NCI-H1930 (cell line): ENCODE results near the gene HSD17B12.

Source experiments
- DNase-seq, 2 experiments: peaks; one replicate each; lab custom pipeline; 2025; lab: John Stamatoyannopoulos, UW

HSD17B12 gene

DNA sequence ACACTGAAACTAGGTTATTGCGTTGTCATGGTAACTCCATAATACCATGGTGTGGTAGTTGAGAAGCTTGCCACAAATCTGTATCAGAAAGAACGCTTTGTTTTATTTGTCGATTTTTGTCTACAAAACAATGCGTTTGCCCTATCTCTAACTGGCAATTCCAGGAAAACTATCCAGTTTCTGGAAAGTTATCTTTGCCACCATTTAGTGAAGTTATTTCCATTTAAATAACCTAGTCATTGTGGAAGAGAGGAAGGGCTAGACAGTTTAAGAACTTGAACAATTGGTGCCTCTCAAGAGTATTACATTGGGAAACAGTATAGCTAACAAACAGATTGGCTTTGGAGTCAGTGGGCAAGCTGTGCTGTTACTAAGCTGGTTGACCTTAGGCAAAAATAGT, 7.9 kb downstream of the HSD17B12 start:
- no peak for DNase-seq

DNA sequence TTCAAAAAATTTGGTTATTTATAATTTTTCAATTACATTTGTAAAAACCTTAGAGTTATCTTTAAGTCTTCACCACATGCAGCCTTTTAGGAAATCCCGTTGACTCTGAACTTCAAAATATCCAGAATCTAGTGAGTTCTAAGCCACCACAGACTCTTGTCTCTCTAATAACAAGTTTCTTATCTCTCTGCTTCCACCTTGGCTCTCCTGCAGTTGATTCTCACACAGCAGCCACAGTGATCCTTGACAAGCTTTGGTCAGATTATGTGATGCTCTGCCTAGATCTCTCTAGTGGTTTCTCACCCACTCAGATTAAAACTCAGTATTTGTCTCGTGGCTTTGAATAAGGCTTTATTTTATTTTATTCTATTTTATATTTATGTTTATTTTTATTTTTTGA, 8.6 kb downstream of the HSD17B12 start:
- no peak for DNase-seq

DNA sequence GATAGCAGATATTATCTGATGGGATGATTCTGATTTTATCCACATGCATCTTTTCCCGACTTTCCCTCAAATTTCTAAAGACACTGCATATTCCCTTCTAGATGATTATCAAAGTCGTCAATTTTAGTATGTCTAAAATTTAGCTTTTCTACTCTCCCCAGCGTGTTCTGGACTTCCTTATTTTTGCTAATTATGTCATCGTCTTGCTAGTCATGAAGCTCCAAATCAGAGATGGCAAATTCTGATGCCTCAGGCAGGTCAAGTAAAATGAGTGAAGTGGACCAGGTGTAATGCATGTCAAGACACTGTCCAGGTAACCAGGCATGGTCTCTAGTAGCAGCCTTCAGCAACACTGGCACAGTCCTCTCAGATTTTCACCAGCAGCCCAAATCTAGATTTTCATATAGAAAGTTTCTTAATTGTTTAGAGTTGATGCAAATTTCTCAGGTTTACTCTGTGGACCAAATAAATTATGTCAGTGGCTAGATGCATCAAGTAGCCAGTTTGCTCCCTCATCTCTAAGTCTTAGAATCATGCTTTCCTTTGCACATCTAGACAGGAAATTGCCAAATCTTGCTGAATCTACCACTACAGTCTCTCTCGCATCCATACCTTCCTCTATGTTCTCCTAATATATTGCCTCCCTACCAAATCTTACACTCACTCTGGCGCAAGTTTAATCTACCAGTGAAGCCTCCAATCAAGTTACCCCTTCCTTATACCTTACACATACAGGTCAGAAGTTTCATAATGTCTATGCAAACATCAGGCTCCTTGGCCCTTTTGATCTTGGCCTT, 10.6 kb downstream of the HSD17B12 start:
- no peak for DNase-seq

DNA sequence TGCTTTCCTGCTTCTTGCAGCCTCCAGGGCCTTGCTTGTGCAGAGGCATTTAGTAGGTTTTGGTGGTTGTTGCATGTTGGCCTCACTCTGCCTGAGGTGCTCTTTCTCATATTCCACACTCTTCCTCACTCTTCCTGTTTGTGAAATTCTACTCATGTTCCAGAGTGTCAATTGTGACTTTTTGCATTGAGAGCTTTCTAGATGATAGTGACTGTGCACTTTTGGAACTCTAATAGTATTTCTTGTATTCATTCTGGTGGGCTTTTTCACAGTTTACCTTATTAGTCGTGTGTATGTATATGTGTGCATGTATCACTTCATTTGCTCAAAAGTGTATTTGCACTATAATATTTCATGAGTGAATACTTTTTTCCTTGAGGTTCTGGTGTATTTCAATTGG, 11.3 kb downstream of the HSD17B12 start:
- no peak for DNase-seq

DNA sequence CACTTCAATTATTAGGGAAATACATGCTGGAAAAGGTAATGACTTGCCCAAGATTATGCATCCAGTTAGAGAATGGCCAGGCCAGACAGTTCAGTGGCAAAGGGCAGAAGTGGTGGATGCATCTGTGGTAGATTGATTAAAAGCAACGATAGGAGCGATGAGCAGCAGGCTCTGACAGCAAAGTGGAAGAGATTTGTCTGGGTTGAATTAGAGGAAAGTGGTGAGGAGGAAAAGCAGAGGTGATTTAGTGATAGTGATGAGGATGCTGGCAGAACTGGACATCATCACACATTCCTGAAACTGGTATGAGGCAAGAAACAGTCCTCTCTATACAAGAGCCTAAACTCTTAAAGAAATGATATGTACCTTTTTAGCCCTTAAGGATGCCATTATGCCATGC, 12.5 kb downstream of the HSD17B12 start:
- no peak for DNase-seq

DNA sequence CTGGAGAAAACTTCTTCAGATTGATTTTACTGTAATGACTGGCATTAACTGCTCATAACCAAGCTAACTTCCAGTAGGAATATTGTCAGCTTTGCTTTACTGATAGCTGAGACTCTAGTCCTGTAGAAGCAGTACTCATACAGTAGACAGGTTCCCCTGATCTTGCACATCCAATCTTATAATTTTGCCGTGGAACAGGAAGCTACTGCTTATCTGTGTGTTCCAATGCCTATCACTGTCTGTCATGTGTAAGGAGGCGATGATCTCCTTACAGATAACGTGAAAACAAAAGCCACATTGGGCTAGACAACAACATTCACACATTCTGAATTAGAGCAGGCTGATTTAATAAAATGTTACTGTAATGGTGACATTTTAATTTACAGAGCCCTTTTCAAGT, 13.2 kb downstream of the HSD17B12 start:
- no peak for DNase-seq

DNA sequence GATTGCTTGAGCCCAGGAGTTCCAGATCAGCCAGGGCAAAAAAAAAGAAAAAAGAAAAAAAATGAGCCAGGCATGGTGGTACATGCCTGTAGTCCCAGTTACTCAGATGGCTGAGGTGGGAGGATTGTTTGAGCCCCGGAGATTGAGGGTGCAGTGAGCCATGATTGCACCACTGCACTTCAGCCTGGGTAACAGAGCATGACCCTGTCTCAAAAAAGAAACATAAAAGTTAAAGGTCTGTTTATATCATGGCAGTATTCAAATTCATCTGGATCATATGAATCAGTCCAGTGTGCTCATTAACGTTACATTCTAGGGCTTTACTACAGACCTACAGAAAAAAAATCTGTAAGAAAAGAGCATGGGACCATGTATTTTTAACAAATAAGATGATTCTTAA, 13.9 kb downstream of the HSD17B12 start:
- no peak for DNase-seq

DNA sequence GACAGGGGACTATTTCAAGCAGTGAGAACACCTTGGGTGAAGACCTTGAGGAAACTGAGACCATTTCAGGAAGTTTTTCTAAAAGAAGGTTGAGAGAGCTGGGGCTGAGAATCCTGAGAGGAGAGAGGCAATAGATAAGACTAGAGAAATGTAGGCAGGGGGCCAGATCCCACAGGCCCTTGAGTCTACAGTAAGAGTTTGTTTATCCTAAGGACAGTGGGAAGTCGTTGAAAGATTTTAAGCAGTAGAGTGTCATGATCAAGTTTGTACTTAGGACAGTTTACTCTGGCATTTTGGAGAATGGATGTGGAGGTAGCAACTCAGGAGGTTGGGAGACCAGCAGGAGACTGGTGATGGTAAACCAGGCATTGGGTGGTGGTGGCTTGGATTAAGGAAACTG, 17.1 kb downstream of the HSD17B12 start:
- DNase-seq, result no peak

DNA sequence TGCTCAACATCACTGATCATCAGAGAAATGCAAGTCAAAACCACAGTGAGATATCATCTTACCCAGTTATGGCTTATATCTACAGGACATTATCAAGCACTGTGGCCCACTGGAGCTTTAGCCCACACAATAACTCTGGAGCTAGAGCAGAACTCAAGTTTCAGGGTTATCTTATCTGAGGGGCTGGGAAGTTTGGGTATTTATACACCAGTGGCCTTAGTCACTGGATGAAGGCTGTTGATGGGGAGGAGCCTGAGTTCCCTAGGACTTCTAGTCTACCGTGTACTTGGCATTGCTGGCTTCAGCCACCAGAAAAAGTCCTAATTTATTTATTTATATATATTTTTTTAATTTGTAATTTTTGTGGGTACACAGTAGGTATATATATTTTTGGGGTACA, 19.3 kb downstream of the HSD17B12 start:
- no peak for DNase-seq

DNA sequence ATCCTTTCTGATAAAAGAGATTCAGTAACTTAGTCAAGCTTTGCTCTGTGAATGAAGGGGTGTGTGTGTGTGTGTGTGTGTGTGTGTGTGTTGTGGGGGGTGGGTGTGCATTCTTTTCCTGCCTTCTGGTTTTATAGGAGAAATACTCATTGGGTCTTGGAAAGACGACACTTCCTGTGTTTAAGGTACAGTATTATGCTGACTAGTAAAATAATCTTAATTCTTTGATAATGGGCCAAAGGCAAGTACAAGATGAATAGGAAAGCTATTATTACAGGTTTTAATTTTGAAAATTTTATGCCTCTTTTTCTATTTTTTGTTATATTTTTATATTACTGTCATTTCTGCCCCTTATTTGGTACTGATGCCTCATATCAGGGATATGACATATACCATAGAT, 26.1 kb downstream of the HSD17B12 start:
- no peak for DNase-seq

DNA sequence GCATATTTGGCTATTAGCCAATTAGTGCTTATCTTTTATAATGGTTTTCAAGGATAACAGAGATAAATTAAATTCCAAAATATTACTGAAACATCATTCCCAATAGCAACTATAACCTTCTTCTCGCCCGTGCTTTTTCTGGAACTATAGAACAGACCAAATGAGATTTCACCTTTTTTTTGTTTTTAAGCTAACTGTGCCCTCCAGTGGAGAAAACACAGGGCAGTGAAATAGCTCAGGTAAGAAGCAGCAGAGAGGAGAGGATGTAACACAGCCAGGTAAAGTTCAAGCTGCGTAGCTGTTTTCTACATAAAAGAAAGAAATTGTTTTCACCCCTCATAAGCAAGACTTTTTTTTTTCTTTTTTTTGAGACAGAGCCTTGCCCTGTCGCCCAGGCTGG, 28.2 kb downstream of the HSD17B12 start:
- no peak for DNase-seq

DNA sequence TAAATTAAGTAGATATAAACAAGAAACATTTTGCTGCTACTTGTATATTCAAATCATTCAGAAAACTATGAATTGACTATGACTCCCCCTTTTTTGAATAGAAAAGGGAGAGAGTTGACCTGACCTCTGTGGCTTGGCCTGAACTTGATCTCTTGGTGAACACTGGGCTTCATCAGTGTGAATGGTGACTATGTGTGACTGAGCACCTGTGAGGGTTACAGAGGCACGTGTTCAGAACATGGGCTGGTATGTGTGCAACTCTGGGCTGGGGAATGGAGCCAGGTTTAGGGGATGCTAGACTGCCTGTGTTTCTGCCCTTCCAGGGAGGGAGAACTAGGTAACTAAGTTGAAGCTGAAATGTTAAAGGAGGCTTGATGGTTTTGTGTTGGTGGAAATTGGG, 29.2 kb downstream of the HSD17B12 start:
- no peak for DNase-seq

DNA sequence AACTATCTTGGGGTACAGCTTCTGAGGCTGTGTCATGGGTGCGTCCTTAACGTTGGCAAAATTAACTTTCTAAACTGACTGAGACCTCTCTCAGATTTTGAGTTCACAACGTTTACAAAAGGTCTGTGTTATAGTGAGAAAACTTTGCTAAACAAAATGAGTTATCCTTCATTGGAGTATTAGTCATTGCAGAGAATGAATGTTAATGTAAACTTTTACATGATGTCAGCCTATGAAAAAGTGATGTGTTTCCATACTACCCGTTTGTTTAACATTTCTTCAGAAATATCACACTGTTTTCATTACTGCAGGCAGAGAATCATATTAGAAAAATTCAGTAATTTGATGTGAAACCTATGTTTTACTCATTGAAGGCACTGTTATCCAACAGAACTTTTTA, 32.1 kb downstream of the HSD17B12 start:
- DNase-seq, result no peak

DNA sequence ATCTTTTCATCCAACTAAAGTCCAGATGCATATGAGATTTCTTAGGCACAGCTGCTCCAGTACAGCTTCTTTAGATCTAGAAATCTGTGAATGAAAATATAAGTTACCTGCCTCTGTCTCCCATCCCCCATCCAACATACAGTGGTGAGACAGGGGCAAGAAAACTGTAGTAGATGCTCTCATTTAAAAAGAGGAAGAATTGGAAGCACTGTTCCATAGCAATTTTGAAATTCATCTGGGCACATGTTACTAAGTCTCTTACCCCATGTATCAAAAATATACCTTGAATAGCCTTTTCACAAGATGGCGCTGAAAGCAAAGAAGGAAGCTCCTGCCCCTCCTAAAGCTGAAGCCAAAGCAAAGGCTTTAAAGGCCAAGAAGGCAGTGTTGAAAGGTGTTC, 37.8 kb downstream of the HSD17B12 start:
- no peak for DNase-seq

DNA sequence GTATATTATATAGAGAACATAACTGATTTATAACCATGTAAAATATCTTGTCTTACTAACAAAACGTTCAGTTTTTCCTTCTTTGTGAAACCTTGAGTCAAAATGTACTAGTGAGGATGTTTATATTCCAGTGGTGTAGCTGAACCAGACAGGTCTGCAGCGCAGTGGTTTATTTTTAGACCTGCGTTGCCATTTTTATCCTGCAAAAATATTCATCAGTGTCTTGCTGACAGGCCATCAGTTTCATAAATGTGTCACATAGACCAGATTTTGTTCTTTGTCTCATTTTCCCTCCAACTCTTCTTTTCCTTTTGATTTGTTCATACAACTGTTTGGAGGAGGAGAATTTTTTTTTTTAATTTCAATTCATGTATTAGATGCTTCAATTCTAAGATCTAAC, 43.1 kb downstream of the HSD17B12 start:
- DNase-seq, result no peak

DNA sequence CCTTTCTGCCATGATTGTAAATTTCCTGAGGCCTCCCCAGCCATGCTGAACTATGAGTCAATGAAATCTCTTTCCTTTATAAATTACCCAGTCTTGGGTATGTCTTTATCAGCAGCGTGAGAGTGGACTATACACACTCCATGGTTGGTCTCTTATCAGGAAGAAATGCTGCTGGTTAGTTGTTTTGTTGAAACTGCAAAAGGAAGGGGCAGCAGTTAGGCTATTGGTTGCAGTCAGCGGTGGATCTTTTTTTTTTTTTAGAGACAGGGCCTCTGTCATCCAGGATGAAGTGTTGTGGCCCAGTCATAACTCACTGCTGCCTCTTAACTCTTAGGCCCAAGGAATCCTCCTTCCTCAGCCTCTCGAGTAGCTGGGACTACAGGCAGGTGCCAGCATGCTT, 51.7 kb downstream of the HSD17B12 start:
- DNase-seq, result no peak

DNA sequence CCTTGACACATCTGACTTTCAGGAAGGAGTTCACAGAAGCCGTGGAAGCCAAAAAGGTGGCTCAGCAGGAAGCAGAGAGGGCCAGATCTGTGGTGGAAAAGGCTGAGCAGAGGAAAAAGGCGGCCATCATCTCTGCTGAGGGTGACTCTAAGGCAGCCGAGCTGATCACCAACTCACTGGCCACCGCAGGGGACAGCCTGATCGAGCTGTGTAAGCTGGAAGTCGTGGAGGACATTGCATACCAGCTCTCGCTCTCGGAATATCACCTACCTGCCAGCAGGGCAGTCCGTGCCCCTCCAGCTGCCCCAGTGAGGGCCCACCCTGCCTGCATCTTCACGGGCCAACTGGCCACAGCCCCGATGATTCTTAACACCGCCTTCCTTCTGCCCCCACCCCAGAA, 53.7 kb downstream of the HSD17B12 start:
- no peak for DNase-seq

DNA sequence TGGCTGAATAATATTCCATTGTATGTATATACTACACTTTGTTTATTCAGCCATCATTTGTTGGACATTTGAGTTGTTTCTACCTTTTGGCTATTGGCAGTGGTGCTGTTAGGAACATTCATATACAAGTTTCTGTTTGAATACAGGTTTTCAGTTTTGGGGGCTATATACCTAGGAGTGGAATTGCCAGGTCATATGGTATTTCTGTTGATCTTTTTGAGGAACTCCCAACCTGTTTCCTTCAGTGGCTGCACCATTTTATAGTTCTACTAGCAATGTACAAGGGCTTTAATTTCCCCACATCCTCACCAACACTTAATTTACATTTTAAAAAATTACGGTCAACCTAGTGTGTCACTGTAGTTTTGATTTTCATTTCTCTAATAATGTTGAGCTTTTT, 54.6 kb downstream of the HSD17B12 start:
- no peak for DNase-seq

DNA sequence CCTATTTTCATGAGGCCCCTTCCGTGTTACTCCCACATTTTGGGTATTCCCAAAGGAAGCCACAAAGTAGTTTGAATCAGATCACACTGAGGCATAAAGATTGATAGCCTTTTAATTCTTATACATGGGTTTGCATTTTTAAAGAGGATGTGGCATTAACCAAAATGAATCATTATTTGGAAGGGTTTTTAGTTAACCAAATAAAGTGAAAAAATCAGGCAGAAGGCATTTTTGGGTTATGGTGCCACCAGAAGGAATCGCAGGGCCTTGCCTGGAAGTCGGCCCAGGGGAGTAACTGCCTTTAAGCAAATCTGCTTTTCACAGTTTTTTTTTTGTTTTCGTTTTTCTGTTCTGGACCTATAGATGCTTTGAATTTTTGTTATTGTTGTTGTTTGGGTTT, 55.4 kb downstream of the HSD17B12 start:
- peak in 1 of 2 experiments; percentile 37 for DNase-seq

DNA sequence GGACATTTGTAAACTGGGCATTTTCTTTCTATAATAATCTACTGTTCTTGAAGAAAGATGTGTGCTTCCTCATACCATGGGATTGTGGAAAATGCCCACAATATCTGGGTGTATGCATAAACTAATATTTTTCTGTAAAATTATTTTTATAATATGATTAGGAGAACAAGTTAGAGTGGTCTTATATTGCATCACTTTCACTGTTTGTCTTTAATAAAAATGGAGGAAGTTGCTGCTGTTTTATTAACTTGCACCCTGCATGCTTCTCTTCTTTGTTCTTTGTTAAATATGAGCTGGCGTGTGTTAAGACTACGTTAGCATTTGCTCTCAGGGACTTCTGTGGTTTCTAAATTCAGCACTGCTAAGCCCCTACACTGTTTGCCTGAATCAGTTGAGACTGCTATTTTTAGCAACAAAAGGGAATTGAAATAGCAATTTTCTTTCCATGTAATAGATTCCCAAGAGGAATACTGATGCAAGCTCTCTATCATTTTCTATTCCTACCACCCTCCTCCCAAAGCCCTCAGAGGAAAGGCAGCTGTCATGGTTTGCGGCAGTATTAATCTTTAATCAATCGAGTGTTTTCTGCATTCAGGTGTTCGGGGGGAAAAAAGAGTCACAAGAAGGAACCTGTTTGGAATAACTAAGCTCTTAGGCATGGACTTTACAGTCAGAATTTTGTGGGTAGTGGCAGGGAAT, 56.1 kb downstream of the HSD17B12 start:
- DNase-seq, result peak; percentile 51 to 88

DNA sequence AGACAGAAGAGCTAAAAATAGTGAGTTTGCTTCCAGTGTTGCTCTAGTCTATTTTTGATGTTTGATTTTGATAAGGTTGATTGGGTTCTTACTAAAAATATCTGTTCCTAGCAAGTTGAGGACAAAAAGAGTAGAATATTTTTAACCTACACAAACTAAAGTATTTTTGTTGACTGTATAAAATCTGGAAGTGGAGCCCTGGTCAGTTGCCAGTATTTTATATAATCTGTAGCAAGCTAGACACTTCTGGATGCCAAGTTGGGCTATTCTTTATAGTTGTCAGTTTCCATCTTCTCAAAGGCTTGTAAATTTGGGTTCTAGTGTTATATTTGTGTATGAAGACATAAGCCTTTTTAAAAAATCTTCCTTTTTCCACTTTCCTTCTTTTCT, 56.7 kb downstream of the HSD17B12 start:
- DNase-seq, result no peak

DNA sequence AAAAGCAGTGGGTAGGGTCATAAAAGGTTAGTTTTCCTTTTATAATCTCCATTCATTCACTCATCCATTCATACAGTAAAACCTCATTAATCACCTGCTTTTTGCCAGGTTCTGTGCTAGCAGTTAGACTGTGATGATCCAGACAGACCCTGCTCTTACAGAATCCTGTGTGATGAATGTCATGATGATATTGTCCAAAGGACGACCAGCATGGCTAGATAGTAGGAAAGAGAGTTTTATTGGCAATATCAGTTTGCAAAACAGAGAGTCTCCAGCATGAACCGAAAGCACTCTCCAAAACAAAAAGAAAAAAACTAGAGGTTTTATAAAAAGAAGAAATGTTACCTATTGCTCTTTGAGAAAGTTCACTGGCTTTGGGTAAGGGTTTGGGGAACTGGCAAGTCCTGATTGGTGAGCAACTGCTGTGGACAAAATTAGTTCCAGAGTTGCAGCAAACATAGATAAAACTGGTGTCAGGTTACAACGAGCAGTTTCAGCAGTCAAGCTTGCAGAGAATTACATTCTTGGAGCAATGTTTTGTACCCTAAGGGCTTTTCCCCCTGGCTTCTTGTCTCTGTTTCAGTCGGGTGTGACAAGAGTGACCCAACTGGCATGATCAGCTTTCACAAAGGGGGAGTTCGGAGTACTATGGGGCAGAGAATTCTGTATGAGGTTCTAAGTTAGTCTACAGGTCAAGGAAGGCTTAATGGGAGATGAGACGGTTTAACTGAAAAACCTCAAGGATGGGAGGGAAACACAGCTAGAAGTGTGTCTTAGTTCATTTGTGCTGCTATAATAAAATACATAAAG, 58.3 kb downstream of the HSD17B12 start:
- DNase-seq, result peak in 1 of 2 experiments; percentile 18

DNA sequence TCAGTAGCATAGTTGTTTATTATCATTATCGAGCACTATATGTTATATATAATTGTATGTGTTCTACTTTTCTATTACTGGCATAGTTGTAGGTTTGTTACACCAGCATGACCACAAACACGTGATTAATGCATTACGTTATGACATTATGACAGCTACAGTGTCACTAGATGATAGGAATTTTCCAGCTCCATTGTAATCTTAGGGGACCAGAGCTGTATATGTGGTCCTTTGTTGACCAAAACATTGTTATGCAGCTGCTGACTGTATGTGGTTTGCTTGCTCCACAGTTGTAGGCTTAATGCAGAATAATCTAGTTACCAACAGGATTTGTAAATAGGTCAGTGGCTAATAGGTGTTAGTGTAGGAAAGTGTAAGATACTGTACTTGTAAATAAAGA, 66.1 kb downstream of the HSD17B12 start:
- no peak for DNase-seq
